GM23338 (cell line): ENCODE measurements around the gene ETAA1. TPM values are rescaled to one million over a fixed set of nuclear protein-coding genes. Genes with fewer than 3 reads are reported as not detected.

Source experiments
- ATAC-seq: fragments of 200-7000 bp; cut with Tn5 transposase; 3 replicates; pipeline ENCODE4 v1.9.1; 2020
- DNase-seq: peaks from one replicate; pipeline ENCODE4 v3.0.0-alpha.2; 2015; ENCODE audit warnings: low spot score
- H2AFZ ChIP-seq: fragments of 200-600 bp; sonication (generic); 2 replicates; pipeline ENCODE4 v1.8.0; 2016; ENCODE audit warnings: antibody characterized with exemption, mild to moderate bottlenecking, moderate library complexity
- H3F3A ChIP-seq: fragments of 200-600 bp; sonication (generic); replicated peaks from 2 replicates; pipeline ENCODE4 v1.8.0; 2017; ENCODE audit warnings: antibody characterized with exemption, mixed run types, low read depth
- H3K27ac ChIP-seq: fragments of 200-600 bp; sonication (generic); 2 replicates; pipeline ENCODE4 v1.6.1; 2016; ENCODE audit warnings: low read depth
- H3K27me3 ChIP-seq: fragments of 200-600 bp; sonication (generic); 2 replicates; pipeline ENCODE4 v1.8.0; 2016; ENCODE audit warnings: mild to moderate bottlenecking, mixed run types, moderate library complexity; ENCODE audit not compliant: insufficient read depth
- H3K36me3 ChIP-seq: fragments of 200-600 bp; sonication (generic); 2 replicates; pipeline ENCODE4 v1.8.0; 2016; ENCODE audit warnings: mild to moderate bottlenecking; ENCODE audit not compliant: insufficient read depth
- H3K4me1 ChIP-seq: fragments of 200-600 bp; sonication (generic); 2 replicates; pipeline ENCODE4 v1.8.0; 2016; ENCODE audit warnings: mild to moderate bottlenecking, moderate library complexity; ENCODE audit not compliant: insufficient read depth
- H3K4me2 ChIP-seq: fragments of 200-600 bp; sonication (generic); 2 replicates; pipeline ENCODE4 v1.7.1; 2017; ENCODE audit warnings: mixed run types
- H3K4me3 ChIP-seq: fragments of 200-600 bp; sonication (generic); 2 replicates; pipeline ENCODE4 v1.6.1; 2016; ENCODE audit warnings: mixed run types
- H3K79me2 ChIP-seq: fragments of 200-600 bp; sonication (generic); replicated peaks from 2 replicates; pipeline ENCODE4 v1.8.0; 2017; ENCODE audit warnings: mild to moderate bottlenecking; ENCODE audit not compliant: insufficient read depth
- H3K9me2 ChIP-seq: fragments of 200-600 bp; sonication (generic); 2 replicates; pipeline ENCODE4 v1.8.0; 2017; ENCODE audit not compliant: insufficient read depth
- H4K20me1 ChIP-seq: fragments of 200-600 bp; sonication (generic); replicated peaks from 2 replicates; pipeline ENCODE4 v1.8.0; 2017; ENCODE audit warnings: mild to moderate bottlenecking; ENCODE audit not compliant: insufficient read depth
- H3K27ac Mint-ChIP-seq: 2 replicates; pipeline ENCODE4 v1.8.0; 2020; ENCODE audit warnings: inconsistent platforms, mild to moderate bottlenecking, moderate library complexity, mixed read lengths
- H3K27me3 Mint-ChIP-seq: 3 replicates; pipeline ENCODE4 v1.8.0; 2022; ENCODE audit warnings: low read depth, mild to moderate bottlenecking, moderate library complexity, mixed read lengths, inconsistent platforms; ENCODE audit not compliant: insufficient read depth, poor library complexity
- H3K36me3 Mint-ChIP-seq: 3 replicates; pipeline ENCODE4 v1.8.0; 2021; ENCODE audit warnings: low read depth, mild to moderate bottlenecking, inconsistent platforms, moderate library complexity, mixed read lengths
- H3K4me1 Mint-ChIP-seq: 3 replicates; pipeline ENCODE4 v1.8.0; 2020; ENCODE audit warnings: mild to moderate bottlenecking, inconsistent platforms, mixed read lengths
- H3K4me3 Mint-ChIP-seq: 3 replicates; pipeline ENCODE4 v1.8.0; 2021; ENCODE audit warnings: moderate library complexity, mild to moderate bottlenecking, inconsistent platforms, mixed read lengths
- H3K9me3 Mint-ChIP-seq: 3 replicates; pipeline ENCODE4 v1.8.0; 2020; ENCODE audit warnings: moderate library complexity, mild to moderate bottlenecking, inconsistent platforms, mixed read lengths
- CREB1 ChIP-seq: fragments of 250-450 bp; sonication (Bioruptor Pico); IDR thresholded peaks from 2 replicates; pipeline ENCODE4 v1.5.0; 2020; ENCODE audit warnings: low read depth, mild to moderate bottlenecking, moderate library complexity
- ETS1 ChIP-seq: IDR thresholded peaks from 2 replicates; pipeline ENCODE4 v1.6.1; 2016; ENCODE audit warnings: antibody characterized with exemption
- EZH2phosphoT487 ChIP-seq: fragments of 200-600 bp; sonication (generic); IDR thresholded peaks from one replicate; pipeline ENCODE4 v1.8.1; 2018; ENCODE audit warnings: antibody characterized with exemption; ENCODE audit not compliant: unreplicated experiment
- NANOG ChIP-seq: IDR thresholded peaks from 2 replicates; pipeline ENCODE4 v1.6.1; 2016; ENCODE audit warnings: antibody characterized with exemption, borderline replicate concordance
- POLR2AphosphoS5 ChIP-seq: IDR thresholded peaks from 2 replicates; pipeline ENCODE4 v1.6.1; 2016; ENCODE audit warnings: antibody characterized with exemption, low read depth
- REST ChIP-seq: IDR thresholded peaks from one replicate; pipeline ENCODE4 v1.6.1; 2018; ENCODE audit warnings: antibody characterized with exemption; ENCODE audit not compliant: unreplicated experiment
- ZNF114 ChIP-seq: fragments of 250-450 bp; sonication (Bioruptor Pico); IDR thresholded peaks from 2 replicates; pipeline ENCODE4 v1.5.0; 2020; ENCODE audit warnings: mild to moderate bottlenecking, moderate library complexity
- ZNF331 ChIP-seq: fragments of 250-450 bp; sonication (Bioruptor Pico); IDR thresholded peaks from 2 replicates; pipeline ENCODE4 v1.5.0; 2020; ENCODE audit warnings: low read depth, mild to moderate bottlenecking, moderate library complexity
- long read RNA-seq: library from polyadenylated mRNA; unstranded; transcript quantifications from one replicate; pipeline ENCODE4 v2.0.0, GENCODE V29; 2020; ENCODE audit not compliant: unreplicated experiment
- polyA plus RNA-seq: library from polyadenylated mRNA; unstranded; fragments of >200 nt; fragmentation: Nextera tagmentation; extraction: Ambion mirVana; gene quantifications from 2 replicates; pipeline ENCODE4 v1.2.1, GENCODE V29; 2016
- total RNA-seq: library from RNA; depleted of rRNA; stranded (reverse); fragments of >200 nt; shearing (Covaris generic); gene quantifications from 2 replicates; pipeline ENCODE4 v1.2.3, GENCODE V29; 2014; rRNA removed

ETAA1 gene
- 45.5 and 48.2 TPM in 2 replicates for total RNA-seq
- 15.8 and 22.2 TPM in 2 replicates for polyA plus RNA-seq
- long read RNA-seq, partial matches to known transcripts = 6 of 8 reads
- long read RNA-seq, other reads (novel, unspliced or antisense) = 2 of 8 reads

- ATAC-seq (peak; percentile 99), DNase-seq (peak; percentile 97)
- peaks cover 29% of the 10 kb centered on the region for H3K79me2 ChIP-seq
- peak within 1 kb of the TSS; percentile 72 for H3K4me3 ChIP-seq
- H3K27ac ChIP-seq = peak within 1 kb of the TSS; percentile 89
- peak within 1 kb of the TSS; percentile 44; the same call in 1 of the 2 replicates for H2AFZ ChIP-seq
- peak; percentile 7; the same call in 1 of the 2 replicates for TF ChIP-seq NANOG
- peak; percentile 92 for TF ChIP-seq POLR2AphosphoS5
- no peak for TF ChIP-seq ZNF331 (CRISPR knock-in tag)
- peak; percentile 41 for TF ChIP-seq REST
- TF ChIP-seq ETS1 = 0 out of 2 replicates have a peak, but pooled peaks have one; percentile 23
- peak within 1 kb of the TSS; percentile 97 for H3K4me3 Mint-ChIP-seq
- H3K27me3 Mint-ChIP-seq = peaks cover 12% of the 10 kb centered on the region
- H3F3A ChIP-seq = no peaks in the 10 kb centered on the region
- peaks cover 13% of the 10 kb centered on the region; the same call in 2 of the 3 replicates for H3K36me3 Mint-ChIP-seq
- no peaks in the 10 kb centered on the region for H3K27me3 ChIP-seq
- H3K4me2 ChIP-seq = peak within 1 kb of the TSS; percentile 75
- no peaks in the 10 kb centered on the region for H3K9me2 ChIP-seq
- H3K9me3 Mint-ChIP-seq = no peaks in the 10 kb centered on the region
- H4K20me1 ChIP-seq = no peaks in the 10 kb centered on the region
- H3K4me1 ChIP-seq = peaks cover 17% of the 10 kb centered on the region; the same call in 1 of the 2 replicates
- H3K27ac Mint-ChIP-seq = peak within 1 kb of the TSS; percentile 99
- peaks cover 32% of the 10 kb centered on the region for H3K4me1 Mint-ChIP-seq
- peaks cover 15% of the 10 kb centered on the region; the same call in 1 of the 2 replicates for H3K36me3 ChIP-seq
These were observed at the start of gene ETAA1 for GRCh38 chr2:67397143-67397986. TSS of gene ETAA1 (plus strand) at chr2:67397333. CDS start at chr2:67397449, 116 bp downstream.

GRCh38 chr2:67366832-67367412 is 30.2 kb upstream of the ETAA1 start:
- Histone ChIP-seq H3K27me3 (no peaks in the 10 kb centered on the region), H3K9me2 (no peaks in the 10 kb centered on the region), H3K36me3 (no peaks in the 10 kb centered on the region), H3K79me2 (no peaks in the 10 kb centered on the region), H3K4me2 (no peak overlapping the region), H3K27ac (no peak overlapping the region), H3K4me3 (no peak overlapping the region), H3F3A (no peaks in the 10 kb centered on the region), H2AFZ (no peak overlapping the region), H4K20me1 (no peaks in the 10 kb centered on the region), H3K4me1 (0 out of 2 replicates have a peak, but pooled peaks cover 8% of the 10 kb centered on the region)
- ATAC-seq = no peak
- no peak overlapping the region for H3K27ac Mint-ChIP-seq
- no peak overlapping the region for H3K4me3 Mint-ChIP-seq
- no peaks in the 10 kb centered on the region for H3K27me3 Mint-ChIP-seq
- peaks cover 2% of the 10 kb centered on the region; the same call in 1 of the 3 replicates for H3K36me3 Mint-ChIP-seq
- H3K9me3 Mint-ChIP-seq = peaks cover 7% of the 10 kb centered on the region; the same call in 2 of the 3 replicates
- peaks cover 3% of the 10 kb centered on the region; the same call in 1 of the 3 replicates for H3K4me1 Mint-ChIP-seq
- DNase-seq = no peak
- TF ChIP-seq CREB1 (no peak), ZNF114 (CRISPR knock-in tag) (no peak), EZH2phosphoT487 (no peak)
